ENCODE measurements around the gene TMEM140. TPM values are rescaled to one million over a fixed set of nuclear protein-coding genes. Genes with fewer than 3 reads are reported as not detected.
A peak's percentile ranks its signal among the peaks of the same experiment; 100 is the strongest.

Gene TMEM140
- total and polyA plus RNA-seq, 9 of the 15 experiments (the other 6 are each of a cell fraction or from before 2014, with no cell fraction given): 0.03 to 0.82 (median 0.23) TPM

DNA sequence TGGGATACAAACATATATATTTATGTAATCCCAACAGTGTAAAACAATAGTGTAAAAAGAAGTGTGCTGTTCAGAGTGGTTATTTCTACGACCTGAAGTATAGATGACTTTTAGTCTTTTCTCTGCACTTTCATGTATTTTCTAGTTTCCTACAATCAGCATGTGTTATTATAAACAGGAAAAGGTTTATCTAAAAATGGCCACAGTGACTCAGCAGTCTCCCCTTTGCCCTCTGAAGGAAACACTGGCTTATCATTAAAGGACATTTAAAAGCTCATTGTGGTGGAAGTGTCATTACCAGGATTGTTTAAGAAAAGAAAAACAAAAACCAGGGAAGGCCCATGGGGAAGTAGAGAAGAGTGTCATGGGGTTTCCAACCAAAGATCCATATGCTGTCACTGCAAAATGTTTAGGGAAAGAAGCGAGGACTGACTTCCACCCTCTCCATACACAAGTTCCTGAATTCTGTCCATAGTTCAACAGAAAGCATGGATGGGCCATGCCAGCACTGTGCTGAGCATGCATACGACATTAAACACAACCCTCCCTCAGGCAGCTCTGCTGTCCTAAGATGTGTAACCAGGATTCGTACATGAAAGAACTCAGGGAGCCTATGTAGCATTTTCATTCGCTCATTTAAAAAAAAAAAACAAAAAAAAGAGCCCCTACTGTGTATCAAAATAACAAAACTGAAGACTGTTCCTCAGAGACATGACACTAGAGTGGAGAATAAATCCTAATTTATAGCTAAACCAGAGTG lies 12.4 kb downstream of the TMEM140 start (continued):
- TF ChIP-seq ZNF431 (CRISPR knock-in tag; IDR thresholded peaks at IDR 0.05): 0 out of 2 replicates have a peak, but pooled peaks have one; percentile 4
- no peak for TF ChIP-seq ZNF764 (CRISPR knock-in tag; IDR thresholded peaks at IDR 0.05; ENCODE audit: low read depth)
- 0 out of 2 replicates have a peak, but pooled peaks have one; percentile 48 for TF ChIP-seq ZNF3 (CRISPR knock-in tag; IDR thresholded peaks at IDR 0.05)
- TF ChIP-seq RBM39 (optimal IDR thresholded peaks at IDR 0.05; ENCODE audit: low read depth, low read length): no peak
- TF ChIP-seq NFIC (IDR thresholded peaks at IDR 0.05): 0 out of 2 replicates have a peak, but pooled peaks have one; percentile 15
- TF ChIP-seq FOXM1 (IDR thresholded peaks at IDR 0.05; ENCODE audit: low read depth): peak; percentile 67
- TF ChIP-seq FOXM1 (CRISPR knock-in tag; IDR thresholded peaks at IDR 0.05; ENCODE audit: low read depth): 0 out of 2 replicates have a peak, but pooled peaks have one; percentile 60
- TF ChIP-seq, protein P1, sequence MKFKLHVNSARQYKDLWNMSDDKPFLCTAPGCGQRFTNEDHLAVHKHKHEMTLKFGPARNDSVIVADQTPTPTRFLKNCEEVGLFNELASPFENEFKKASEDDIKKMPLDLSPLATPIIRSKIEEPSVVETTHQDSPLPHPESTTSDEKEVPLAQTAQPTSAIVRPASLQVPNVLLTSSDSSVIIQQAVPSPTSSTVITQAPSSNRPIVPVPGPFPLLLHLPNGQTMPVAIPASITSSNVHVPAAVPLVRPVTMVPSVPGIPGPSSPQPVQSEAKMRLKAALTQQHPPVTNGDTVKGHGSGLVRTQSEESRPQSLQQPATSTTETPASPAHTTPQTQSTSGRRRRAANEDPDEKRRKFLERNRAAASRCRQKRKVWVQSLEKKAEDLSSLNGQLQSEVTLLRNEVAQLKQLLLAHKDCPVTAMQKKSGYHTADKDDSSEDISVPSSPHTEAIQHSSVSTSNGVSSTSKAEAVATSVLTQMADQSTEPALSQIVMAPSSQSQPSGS (CRISPR knock-in tag; IDR thresholded peaks at IDR 0.05): no peak
- TF ChIP-seq KLF6 (CRISPR knock-in tag; IDR thresholded peaks at IDR 0.05; ENCODE audit: borderline replicate concordance): peak; percentile 51; the same call in 1 of the 2 replicates
- no peak for TF ChIP-seq KAT7 (CRISPR knock-in tag; IDR thresholded peaks at IDR 0.05; ENCODE audit: borderline replicate concordance)
- peak in 1 of 3 experiments; percentile 71 for TF ChIP-seq YY1 (IDR thresholded peaks at IDR 0.05; ENCODE audit: borderline replicate concordance in 1 of 3, control insufficient read depth in 1 of 3, extremely low read depth in 1 of 3, insufficient read depth in 3 of 3, insufficient read length in 1 of 3, insufficient replicate concordance in 2 of 3, low read depth in 1 of 3, low read length in 2 of 3)
- TF ChIP-seq SMARCA4 (IDR thresholded peaks at IDR 0.05): peak; percentile 96
- TF ChIP-seq, protein P2, sequence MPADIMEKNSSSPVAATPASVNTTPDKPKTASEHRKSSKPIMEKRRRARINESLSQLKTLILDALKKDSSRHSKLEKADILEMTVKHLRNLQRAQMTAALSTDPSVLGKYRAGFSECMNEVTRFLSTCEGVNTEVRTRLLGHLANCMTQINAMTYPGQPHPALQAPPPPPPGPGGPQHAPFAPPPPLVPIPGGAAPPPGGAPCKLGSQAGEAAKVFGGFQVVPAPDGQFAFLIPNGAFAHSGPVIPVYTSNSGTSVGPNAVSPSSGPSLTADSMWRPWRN (IDR thresholded peaks at IDR 0.05; ENCODE audit: low read depth): peak; percentile 43; the same call in 1 of the 2 replicates
- TF ChIP-seq MAZ (CRISPR knock-in tag; conservative IDR thresholded peaks at IDR 0.05 in 1 of 2, IDR thresholded peaks at IDR 0.05 in 1 of 2): 0 out of 4 replicates have a peak, but pooled peaks of 1 of the 2 experiments have one; percentile 34
- TF ChIP-seq CREM (IDR thresholded peaks at IDR 0.05; ENCODE audit: low read depth): peak; percentile 46; the same call in 1 of the 2 replicates
- TF ChIP-seq ETV5 (CRISPR knock-in tag; IDR thresholded peaks at IDR 0.05; ENCODE audit: low read depth): peak; percentile 76; the same call in 1 of the 2 replicates
- peak; percentile 94 for TF ChIP-seq SMARCE1 (IDR thresholded peaks at IDR 0.05)
- TF ChIP-seq, protein P3, sequence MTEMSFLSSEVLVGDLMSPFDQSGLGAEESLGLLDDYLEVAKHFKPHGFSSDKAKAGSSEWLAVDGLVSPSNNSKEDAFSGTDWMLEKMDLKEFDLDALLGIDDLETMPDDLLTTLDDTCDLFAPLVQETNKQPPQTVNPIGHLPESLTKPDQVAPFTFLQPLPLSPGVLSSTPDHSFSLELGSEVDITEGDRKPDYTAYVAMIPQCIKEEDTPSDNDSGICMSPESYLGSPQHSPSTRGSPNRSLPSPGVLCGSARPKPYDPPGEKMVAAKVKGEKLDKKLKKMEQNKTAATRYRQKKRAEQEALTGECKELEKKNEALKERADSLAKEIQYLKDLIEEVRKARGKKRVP (CRISPR knock-in tag; IDR thresholded peaks at IDR 0.05): 0 out of 2 replicates have a peak, but pooled peaks have one; percentile 11
- no peak for TF ChIP-seq ZNF699 (CRISPR knock-in tag; IDR thresholded peaks at IDR 0.05; ENCODE audit: insufficient replicate concordance)
- TF ChIP-seq ZNF76 (CRISPR knock-in tag; IDR thresholded peaks at IDR 0.05; ENCODE audit: borderline replicate concordance): peak; percentile 45; the same call in 1 of the 2 replicates
- peak; percentile 30; the same call in 1 of the 2 replicates for TF ChIP-seq SMAD3 (CRISPR knock-in tag; conservative IDR thresholded peaks at IDR 0.05)
- 0 out of 2 replicates have a peak, but pooled peaks have one; percentile 60 for TF ChIP-seq MIER1 (IDR thresholded peaks at IDR 0.05; ENCODE audit: low read depth)
- peak; percentile 88 for TF ChIP-seq DACH1 (IDR thresholded peaks at IDR 0.05; ENCODE audit: partially characterized antibody)
- peak; percentile 91 for TF ChIP-seq ARID1B (IDR thresholded peaks at IDR 0.05)

Data from K562 (cell line).